GM21381 (cell line): Measurements from ENCODE around the gene CNGA2.
"Not testable (repeated sequence)": the region's sequence is repeated elsewhere in the genome, so short reads cannot be mapped to it uniquely, and the experiment has no call there.

ENCODE experiments used
- ATAC-seq: cut with Tn5 transposase; IDR thresholded peaks from one replicate; pipeline ENCODE4 v1.9.1; 2021; ENCODE audit warnings: mild to moderate bottlenecking, moderate library complexity; ENCODE audit not compliant: unreplicated experiment

CNGA2 gene

DNA sequence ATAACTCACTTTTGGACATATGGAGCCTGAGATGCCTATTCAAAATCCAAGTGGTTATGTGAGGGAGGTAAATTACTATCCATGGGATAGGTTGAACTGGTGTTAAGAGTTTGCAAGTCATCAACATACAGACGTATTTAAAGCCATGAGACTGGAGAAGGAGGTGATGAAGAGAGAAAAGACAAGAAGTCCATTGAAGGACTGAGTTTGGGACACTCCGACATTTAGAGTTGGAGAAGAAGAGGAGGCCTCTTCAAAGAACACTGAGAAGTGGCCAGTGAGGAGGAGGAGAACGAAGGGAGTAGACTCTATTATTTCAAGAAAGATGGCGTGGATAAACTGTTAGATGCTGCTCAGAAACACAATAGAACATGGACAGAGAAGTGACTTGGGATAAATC, at the start of gene CNGA2:
TSS of gene CNGA2 (plus strand) at position 301 of the 400 bp plus-strand sequence. CDS start 3,738 bp downstream, outside the sequence.
- no peak for ATAC-seq

DNA sequence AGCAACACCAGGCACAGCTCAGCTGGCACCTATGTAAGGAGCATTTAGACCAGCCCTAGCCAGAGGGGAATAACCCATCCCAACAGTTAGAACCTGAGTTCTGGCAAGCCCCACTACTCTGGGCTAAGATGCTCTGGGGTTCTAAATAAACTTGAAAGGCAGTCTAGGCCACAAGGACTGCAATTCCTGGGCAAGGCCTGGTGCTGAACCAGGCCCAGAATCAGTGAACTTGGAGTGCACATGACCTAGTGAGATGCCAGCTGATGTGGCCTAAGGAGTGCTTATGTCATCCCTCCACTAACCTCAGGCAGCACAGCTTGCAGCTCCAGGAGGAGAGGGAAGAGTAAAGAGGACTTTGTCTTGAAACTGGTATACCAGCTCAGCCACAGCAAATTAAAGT, 46.9 kb upstream of the CNGA2 start:
- ATAC-seq: no peak

DNA sequence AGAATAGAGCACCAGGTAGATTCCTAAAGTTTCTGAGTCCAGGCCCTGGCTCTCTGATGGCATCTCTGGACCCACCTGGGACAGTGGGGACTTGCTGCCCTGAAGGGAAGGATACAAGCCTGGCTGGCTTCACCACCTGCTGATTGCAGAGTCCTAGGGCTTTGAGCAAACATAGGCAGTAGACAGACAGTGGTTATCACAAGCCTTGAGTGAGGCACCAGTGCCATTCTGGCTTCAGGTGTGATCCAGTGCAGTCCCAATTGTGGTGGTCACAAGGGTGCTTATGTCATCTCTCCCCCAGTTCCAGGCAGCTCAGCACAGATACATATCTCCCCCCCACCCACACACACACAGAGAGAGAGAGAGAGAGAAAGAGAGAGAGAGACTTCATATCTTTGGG, 45.9 kb upstream of the CNGA2 start:
- ATAC-seq: no peak

DNA sequence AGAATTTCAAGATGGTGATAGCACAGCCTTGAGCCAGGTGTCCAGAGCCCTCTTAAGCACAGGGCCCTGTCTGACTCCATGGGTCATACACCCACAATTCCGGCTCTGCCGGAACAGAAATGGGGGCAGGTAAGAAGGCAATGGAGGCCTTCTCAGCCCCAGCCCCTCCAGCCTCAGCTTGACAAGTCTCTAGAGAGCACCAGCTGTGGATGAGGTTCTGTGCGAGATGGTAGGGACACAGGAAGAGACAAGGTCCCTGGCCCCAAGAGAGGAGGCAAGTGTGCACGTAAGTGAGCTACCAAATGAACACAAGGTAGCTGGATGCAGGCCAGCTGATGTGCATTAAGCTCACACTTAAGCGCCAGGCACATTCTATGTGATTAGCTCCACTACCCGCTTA, 41.7 kb upstream of the CNGA2 start:
- ATAC-seq: no peak

DNA sequence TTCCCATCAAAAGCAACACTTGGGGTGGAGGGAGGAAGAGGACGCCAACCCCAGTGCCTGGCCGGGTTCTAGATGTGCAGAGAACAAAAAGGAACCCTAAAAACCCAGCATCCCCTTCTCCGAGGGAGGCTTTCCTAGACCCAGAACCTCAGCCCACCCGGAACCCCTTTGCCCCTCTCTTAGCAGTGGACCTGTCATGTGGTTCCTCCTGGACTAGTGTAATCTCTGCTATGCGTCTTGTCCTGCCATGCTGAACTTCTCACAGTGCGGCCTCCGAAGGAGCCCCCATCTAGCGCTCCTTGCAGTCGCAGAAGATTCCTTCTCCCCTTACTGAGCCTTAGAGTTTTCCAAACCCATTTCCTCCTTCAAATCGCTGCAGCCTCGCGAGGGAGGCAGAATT, 40.4 kb upstream of the CNGA2 start:
- no peak for ATAC-seq

DNA sequence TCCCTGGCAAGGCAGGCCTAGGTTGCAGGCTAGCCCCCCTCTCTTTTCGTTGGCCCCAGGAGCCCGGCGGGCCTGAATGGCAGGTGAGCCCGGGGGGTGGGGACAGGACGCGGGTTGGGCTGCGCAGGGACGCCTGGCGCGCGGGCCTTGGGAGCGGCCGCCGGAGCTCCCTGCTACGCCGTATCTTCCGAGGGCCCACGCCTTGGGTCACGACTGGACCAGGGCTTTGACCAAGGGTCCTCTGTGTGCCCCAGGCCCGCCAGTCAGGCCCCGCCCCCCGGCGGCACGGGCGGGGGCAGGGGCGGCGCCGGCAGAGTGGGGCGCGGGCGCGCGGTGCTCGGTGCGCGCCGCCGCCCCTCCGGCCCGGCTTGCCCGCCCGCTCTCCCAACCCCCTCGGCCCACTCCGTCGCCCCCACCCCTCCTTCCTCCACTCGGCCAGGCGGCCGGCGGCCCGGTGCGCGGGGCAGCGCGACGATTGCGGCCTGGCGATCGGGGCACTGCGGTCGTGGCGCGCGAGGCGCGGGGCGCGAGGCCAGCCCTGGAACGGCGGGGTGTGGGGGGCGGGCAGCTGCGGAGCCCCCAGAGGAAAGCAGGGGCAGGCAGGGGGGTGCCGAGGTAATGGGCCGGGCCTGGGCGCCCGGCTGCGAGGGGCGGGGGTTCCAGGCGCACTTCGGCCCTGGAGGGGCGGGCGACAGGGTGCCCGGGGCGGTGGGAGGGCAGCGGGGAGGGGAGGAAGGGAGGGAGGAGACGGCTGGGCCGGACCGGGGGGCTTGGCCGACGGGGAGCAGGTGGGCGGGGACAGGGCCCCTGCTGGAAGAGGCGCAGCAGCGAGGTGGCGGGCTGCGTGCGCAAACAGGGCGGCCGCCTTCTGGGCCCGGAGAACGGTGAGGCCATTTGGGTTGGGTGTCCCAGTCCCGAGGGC, 39.6 kb upstream of the CNGA2 start, which contains the start of gene PRRG3:
TSS of gene PRRG3 (plus strand) at position 798 of the 922 bp plus-strand sequence. CDS start 3,357 bp downstream, outside the sequence.
- ATAC-seq: no peak

DNA sequence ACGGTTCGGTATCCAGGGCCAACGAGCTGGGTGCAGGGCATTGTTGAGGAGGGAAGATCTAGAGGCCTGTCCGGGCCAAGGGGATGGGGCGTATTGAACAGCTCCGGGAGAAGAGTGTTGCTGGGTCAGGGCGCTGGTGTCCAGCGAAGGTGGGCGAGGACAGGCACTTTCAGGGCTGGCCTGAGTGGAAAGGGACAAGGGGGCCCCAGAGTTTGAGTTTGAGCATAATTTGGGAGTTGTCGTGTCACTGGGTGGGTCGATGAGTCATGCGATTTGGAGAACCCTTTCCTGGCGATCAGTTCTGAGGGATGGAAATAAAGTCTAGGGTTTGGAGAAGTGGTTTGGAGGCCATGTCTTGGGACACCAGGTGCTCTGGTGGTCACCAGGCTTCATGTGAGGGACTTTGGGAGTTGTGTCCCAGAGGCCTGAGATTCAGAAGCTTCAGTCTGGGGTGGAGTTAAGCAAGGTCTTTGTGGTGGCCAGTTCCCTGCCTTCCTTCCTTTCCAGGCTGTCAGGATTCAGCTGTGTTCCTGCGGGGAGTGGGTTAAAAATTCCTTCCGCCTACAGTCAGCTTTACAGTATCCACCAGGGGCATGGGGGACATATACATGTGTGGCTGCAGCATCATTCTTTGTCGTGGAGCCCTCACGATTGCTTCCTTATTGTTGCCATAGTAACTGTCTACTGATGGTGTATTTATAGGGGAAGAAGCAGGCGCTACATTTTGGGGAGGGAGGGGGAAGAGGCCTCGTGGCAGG, 38.8 kb upstream of the CNGA2 start:
- no peak for ATAC-seq

DNA sequence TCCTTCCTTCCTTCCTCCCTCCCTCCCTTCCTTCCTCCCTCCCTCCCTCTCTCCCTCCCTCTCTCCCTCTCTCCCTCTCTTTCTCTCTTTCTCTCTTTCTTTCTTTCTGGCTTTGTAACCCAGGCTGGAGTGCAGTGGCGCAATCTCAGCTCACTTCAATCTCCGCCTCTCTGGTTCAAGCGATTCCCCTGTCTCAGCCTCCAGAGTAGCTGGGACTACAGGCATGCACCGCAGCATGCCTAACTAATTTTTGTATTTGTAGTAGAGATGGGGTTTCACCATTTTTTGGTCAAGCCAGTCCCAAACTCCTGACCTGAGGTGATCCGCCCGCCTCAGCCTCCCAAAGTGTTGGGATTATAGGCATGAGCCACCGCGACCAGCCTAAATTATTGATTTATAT, 37.5 kb upstream of the CNGA2 start:
- ATAC-seq: not testable (repeated sequence)

DNA sequence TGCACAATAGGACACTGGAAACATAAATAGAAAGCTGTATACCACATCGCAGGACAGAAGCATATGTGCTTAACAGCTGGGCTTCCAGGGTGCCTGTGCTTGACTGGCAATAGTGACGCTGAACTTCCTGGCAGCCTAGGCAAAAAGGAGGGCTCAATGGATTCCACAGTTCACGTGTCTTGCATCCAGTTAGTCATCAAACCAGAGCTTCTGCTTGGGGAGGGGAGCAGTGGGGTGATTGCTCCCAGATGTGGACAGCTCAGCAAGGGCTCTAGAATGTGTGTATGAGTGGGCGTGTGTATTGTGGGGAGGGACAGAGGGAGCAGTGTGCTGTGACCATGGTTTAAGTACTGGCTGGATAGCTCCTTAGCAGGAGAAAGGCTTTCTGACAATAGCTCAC, 37.0 kb upstream of the CNGA2 start:
- no peak for ATAC-seq

DNA sequence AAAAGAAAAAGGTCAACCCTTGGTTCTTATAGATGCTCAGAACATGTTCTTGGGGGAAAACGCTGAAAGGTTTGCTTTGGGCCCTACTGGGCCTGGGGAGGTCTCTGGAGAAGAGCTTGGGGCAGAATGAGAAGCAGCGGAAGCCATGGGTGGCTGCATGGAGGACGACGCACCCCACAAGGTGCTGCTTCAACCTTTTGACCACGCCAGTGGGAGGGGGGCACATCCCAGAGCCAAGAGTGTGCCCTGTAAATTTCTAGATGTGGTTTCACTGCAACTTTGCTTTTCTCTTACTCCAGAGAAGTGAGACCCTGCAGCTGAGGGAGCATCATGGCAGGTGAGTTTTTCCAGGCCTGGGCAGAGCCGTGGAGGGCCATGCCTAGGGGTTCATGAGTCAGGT, 36.1 kb upstream of the CNGA2 start:
- no peak for ATAC-seq

DNA sequence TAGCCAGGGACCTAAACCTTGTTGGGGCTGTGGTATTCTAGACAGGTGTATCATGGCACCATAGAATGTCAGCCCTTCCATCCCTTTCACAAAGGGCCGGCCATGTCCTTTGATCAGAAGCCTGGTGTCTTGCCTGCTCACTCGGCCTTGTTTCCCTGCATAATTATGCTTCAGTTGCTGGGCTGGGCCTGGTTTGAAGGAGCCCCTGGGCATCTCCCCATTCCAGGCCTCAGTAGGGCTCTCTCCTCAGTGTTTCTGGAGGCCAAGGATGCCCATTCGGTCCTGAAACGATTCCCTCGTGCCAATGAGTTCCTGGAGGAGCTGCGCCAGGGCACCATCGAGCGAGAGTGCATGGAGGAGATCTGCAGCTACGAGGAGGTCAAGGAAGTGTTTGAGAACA, 34.8 kb upstream of the CNGA2 start:
- no peak for ATAC-seq

DNA sequence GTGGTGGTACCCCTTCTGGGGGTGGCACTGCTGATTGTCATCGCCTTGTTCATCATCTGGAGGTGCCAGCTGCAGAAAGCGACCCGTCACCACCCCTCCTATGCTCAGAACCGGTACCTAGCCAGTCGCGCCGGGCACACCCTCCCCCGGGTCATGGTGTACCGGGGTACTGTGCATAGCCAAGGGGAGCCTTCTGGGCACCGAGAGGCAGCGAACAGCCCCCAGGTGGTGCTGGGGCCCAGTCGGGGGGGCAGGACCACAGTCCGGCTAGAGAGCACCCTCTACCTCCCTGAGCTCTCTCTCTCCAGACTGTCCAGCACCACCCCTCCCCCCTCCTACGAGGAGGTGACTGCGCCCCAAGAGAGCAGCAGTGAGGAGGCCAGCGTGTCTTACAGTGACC, 34.0 kb upstream of the CNGA2 start:
- no peak for ATAC-seq

DNA sequence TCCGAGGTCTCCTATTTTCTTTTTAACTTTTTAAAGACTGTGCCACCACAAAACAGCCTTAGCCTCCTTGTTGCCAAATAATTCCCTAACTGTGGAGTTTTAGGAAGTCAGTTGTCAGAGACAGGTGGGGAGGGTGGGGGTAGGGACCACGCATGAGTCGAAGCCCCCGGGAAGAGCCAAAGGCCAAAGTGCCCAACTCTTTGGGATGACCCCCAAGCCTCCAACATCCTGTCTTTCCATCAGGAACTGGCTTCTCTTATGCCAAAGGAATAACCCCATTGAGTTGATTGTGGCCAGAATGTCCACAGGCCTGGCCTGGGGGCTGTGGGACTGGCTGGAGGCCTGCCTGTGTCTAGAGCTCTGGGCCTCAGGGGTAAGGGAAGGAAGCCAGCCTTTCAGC, 33.5 kb upstream of the CNGA2 start:
- ATAC-seq: no peak

DNA sequence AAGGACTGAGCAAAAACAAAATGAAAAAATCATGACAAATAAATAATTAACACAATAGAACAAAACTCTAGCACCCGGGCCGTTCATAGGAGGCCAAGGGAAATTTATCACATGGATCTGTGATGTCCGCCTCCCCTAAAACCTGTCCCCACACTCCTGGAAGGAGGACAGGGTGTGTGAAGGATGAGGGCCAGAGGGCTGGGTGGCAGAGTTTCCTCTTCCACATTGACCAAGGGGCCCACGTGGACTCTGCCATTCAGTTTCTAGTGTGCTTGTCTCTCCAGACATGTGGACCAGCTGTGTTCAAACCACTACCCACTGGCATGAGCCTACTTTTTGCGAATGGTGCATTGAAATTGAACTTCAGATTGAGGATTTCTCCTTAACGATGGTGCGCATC, 33.0 kb upstream of the CNGA2 start:
- no peak for ATAC-seq

DNA sequence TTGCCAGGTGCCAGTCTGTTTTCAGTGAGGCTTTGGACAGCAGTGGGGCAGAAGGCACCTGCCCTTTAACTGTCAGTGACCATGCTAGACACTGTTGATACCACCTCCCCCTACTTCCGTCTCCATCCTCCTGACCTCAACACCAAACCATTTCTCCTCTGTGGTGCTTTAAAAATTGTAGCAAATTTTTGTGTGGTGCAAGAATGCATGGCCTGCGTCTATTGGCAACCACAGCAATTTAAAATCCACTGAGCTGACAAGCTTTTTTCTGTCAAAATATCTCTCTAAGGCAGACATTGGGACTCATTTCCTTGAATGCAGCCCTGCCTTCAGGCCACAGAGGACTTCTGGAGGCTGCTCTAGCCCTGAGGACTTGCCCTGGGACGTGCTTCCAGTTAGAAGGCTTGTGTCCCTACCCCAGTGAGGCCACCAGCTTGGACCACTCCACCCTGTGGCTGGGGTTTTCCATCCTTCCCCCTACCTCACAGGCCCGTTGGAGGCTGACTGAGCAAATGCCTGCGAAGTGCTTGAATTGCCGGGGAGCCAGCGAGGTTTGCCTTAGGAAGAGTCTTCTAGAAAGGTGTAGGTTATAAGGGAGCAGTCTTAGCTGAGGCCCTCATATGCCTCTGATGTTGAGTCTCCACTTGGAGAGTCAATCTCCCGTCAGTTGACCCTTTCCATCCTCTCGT, 32.4 kb upstream of the CNGA2 start:
- ATAC-seq: no peak

DNA sequence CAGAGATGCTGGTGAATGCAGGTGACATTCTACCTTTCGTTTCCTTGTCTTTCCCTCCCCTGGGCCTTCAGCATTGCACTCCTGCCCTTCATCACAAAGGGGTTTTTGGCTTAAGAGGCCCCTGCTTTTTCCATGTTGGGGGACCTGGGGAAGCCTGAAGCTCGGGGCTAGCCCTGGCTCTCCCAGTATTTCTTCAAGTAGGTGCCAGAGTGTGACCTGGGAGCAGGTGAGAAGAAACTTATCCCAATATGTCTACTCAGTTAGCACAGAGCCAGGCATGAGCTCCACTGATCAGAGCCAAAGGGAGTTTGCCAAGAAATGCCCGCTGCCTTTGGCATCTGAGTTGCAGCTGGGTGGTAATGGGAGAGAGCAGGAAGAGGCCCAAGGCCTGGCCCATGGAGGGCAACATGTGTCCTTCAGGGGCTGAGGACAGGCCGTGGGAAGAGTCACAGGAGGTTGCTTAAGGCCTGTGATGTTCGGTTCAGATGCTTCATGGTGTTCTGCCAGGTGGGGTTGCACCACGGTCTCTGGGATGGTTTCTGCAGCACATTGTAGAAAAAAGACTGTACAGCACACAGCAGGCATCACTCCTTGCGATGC, 31.7 kb upstream of the CNGA2 start:
- ATAC-seq: no peak

DNA sequence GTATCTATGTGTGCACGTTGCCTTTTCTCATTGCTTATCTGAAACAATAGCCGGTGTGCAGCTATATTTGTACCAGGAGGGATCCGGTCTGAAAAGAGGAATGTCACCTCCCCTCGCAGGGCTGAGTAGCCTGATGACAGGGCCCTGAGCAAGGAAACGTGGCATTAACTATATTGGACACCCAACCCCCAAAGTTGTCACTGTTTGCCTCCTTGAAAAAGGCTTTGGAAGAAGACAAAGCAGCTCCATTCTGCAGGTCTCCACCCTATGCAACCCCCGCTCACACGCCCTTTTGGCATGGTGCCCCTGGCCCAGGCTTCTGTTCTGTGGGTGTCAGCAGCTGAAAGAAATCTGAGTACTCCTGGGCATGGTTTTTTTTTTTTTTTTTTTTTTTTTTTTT, 31.1 kb upstream of the CNGA2 start:
- ATAC-seq: no peak

DNA sequence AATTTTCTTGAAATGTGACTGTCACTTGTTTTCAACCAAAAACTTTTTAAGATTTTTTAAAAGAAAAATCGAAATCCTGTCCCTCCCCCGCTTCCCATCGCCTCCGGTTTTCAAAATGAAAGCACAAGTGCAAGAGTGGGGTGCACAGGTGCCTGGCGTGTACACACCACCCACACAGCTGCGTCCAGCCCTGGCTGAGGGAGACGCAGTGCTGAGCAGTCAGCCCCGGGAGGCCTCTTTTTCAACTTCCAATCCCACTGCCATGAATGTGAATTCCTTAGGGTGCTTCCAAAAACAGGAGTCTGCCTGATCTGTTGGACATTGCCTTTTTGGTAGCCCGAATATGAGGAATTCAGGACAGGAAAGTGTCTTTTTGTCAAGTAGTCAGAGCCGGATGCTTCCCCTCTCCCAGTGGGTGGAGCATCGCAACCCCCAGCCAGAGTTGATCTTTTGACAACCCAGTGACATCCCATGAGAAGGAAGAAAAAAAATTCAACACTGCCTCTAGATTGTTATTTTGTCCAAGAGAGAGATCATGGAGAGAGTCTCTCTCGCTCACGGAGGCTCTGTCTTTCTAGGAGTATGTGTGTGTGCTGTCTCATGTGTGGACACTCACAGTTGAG, 30.4 kb upstream of the CNGA2 start:
- no peak for ATAC-seq

DNA sequence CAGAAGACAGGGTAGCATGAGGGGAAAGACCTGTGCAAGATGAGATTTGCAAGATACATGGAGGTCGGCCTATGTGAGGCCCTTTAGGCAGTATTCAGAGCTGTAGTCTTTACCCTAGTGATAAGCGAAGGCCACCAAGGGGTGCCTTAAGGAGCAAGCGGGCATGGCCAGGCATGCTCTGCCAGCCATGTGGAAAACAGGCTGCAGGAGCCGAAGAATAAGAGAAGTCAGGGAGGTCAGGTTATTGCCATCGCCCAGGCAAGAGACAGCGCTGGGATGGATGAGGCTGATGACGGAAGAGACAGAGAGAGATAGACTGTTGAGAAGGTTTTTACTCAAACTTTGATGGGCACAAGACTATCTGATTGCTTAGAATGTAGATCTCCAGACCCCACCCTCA, 25.7 kb upstream of the CNGA2 start:
- ATAC-seq: no peak

DNA sequence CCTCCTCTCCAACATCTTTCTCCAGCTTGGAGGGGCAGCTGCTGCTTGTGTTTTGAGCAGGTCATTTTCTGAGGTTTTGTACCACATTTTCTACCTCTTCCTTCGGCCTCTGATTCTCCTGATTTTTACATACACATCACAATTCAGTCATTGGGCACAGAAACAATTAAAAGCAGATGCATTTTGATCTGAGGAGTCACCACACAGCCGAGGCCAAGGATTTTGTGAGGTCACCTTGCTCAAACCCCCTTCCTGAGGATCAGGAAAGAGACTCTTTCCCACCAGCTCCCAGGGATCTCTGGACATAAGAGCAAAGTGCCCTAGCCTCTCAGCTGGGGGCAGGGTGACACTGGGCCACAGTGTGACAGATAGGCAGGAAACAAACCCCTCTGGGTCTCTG, 24.1 kb upstream of the CNGA2 start:
- ATAC-seq: no peak

DNA sequence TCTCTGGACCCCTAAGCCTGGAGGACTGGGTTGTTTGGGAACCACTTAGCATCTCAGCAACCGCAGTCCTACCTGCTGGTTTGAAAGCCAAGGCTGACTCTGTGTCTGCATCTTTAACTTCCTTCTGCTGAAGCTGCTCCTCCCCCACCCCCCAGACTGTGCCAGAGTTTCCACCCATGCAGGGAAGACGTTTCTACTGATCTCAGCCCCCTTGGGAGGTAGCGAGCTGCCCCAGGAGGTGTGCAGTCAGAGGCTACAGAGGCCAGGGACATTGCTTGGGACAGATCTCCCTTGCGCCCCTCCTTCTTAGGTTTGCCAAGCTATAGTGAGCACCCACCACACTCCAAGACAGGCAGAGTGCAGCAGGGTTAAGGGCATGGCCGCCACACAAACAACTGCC, 23.4 kb upstream of the CNGA2 start:
- no peak for ATAC-seq
